Measurements from ENCODE around the gene SMIM44. TPM values are rescaled to one million over a fixed set of nuclear protein-coding genes. Genes with fewer than 3 reads are reported as not detected.

Gene SMIM44
- total and polyA plus RNA-seq, 2 donors from 2014 or later, result not detected

GRCh38 chr19:3474010-3474409 lies 9.2 kb downstream of the SMIM44 start:
- FAIRE-seq (no peak), DNase-seq (peak in 1 of 5 donors; percentile 55)
- Histone ChIP-seq H3K36me3 (ENCODE audit: control insufficient read depth in 2 of 3, insufficient read depth in 3 of 3, low read length in 3 of 3) (peaks cover 0 to 10% (median 9%) of the 10 kb centered on the region in 3 donors), H3K9ac (ENCODE audit: low read length in 3 of 3) (no peak overlapping the region), H3K4me3 (ENCODE audit: low read length in 3 of 3) (no peak overlapping the region), H3K9me3 (ENCODE audit: control insufficient read depth in 2 of 3, insufficient read depth in 1 of 3, low read length in 3 of 3) (no peaks in the 10 kb centered on the region), H3K4me1 (ENCODE audit: control insufficient read depth in 2 of 3, insufficient read depth in 2 of 3, low read depth in 1 of 3, low read length in 3 of 3) (peaks cover 0 to 17% (median 9%) of the 10 kb centered on the region in 3 donors), H3K27ac (ENCODE audit: low read depth in 2 of 2, low read length in 2 of 2) (peak overlapping the region; percentile 1 to 48), H3K27me3 (ENCODE audit: control insufficient read depth, insufficient read depth, low read length) (no peaks in the 10 kb centered on the region)
- no peak for TF ChIP-seq CTCF (IDR thresholded peaks at IDR 0.05; ENCODE audit: borderline replicate concordance, extremely low read depth, insufficient read depth)
- intact Hi-C loops (cut with DNase I), result loop anchor here (10.0 kb wide), 1 partner anchor 149 kb away; no protein-coding TSS in a partner anchor

- FAIRE-seq, result no peak
- H3K27me3 ChIP-seq (ENCODE audit: control insufficient read depth, insufficient read depth, low read length), result no peaks in the 10 kb centered on the region
- TF ChIP-seq CTCF (IDR thresholded peaks at IDR 0.05; ENCODE audit: borderline replicate concordance, extremely low read depth, insufficient read depth), result peak; percentile 62
- no peaks in the 10 kb centered on the region for H3K9me3 ChIP-seq (ENCODE audit: control insufficient read depth in 2 of 3, insufficient read depth in 1 of 3, low read length in 3 of 3)
- no peak overlapping the region for H3K27ac ChIP-seq (ENCODE audit: low read depth in 2 of 2, low read length in 2 of 2)
- peaks cover 0 to 10% (median 6%) of the 10 kb centered on the region in 3 donors for H3K36me3 ChIP-seq (ENCODE audit: control insufficient read depth in 2 of 3, insufficient read depth in 3 of 3, low read length in 3 of 3)
- peaks cover 0 to 17% (median 9%) of the 10 kb centered on the region in 3 donors for H3K4me1 ChIP-seq (ENCODE audit: control insufficient read depth in 2 of 3, insufficient read depth in 2 of 3, low read depth in 1 of 3, low read length in 3 of 3)
- intact Hi-C loops (cut with DNase I), result loop anchor here (10.0 kb wide), 1 partner anchor 147 kb away; no protein-coding TSS in a partner anchor
- DNase-seq, result peak in 2 of 5 donors; percentile 40 to 65
- no peak overlapping the region for H3K4me3 ChIP-seq (ENCODE audit: low read length in 3 of 3)
- peak overlapping the region in 1 of 3 donors; percentile 19 for H3K9ac ChIP-seq (ENCODE audit: low read length in 3 of 3)
These were observed 11.1 kb downstream of the SMIM44 start for GRCh38 chr19:3471954-3472655.

- Histone ChIP-seq H3K9ac (ENCODE audit: low read length in 3 of 3) (no peak overlapping the region), H3K4me1 (ENCODE audit: control insufficient read depth in 2 of 3, insufficient read depth in 2 of 3, low read depth in 1 of 3, low read length in 3 of 3) (peaks cover 0 to 17% (median 5%) of the 10 kb centered on the region in 3 donors), H3K36me3 (ENCODE audit: control insufficient read depth in 2 of 3, insufficient read depth in 3 of 3, low read length in 3 of 3) (peaks cover 0 to 6% (median 3%) of the 10 kb centered on the region in 3 donors), H3K4me3 (ENCODE audit: low read length in 3 of 3) (no peak overlapping the region), H3K27me3 (ENCODE audit: control insufficient read depth, insufficient read depth, low read length) (no peaks in the 10 kb centered on the region), H3K27ac (ENCODE audit: low read depth in 2 of 2, low read length in 2 of 2) (no peak overlapping the region), H3K9me3 (ENCODE audit: control insufficient read depth in 2 of 3, insufficient read depth in 1 of 3, low read length in 3 of 3) (no peaks in the 10 kb centered on the region)
- no peak for TF ChIP-seq CTCF (IDR thresholded peaks at IDR 0.05; ENCODE audit: borderline replicate concordance, extremely low read depth, insufficient read depth)
- intact Hi-C loops (cut with DNase I), result loop anchor here (10.0 kb wide), 1 partner anchor 146 kb away; no protein-coding TSS in a partner anchor
- no peak for FAIRE-seq
- no peak for DNase-seq
These were observed 12.6 kb downstream of the SMIM44 start for GRCh38 chr19:3470500-3471128.

All from kidney (tissue), 14 donors.